GM12878 (cell line): ENCODE results near the gene NR1I3. TPM values are rescaled to one million over a fixed set of nuclear protein-coding genes. Genes with fewer than 3 reads are reported as not detected.

ENCODE experiments used
- ATAC-seq: fragments of 200-7000 bp; cut with Tn5 transposase; 3 replicates; pipeline ENCODE4 v1.9.1; 2020; ENCODE audit warnings: mild to moderate bottlenecking, moderate library complexity
- BruUV-seq: library from RNA; stranded (reverse); fragments of 400-500 nt; replicated peaks from 2 replicates; lab custom pipeline; 2021; lab: Mats Ljungman, UMichigan
- CTCF ChIA-PET: fragments of 300-600 bp; sonication (Branson Sonifier 250); formaldehyde crosslinking; extraction: SDS; loops from one replicate; lab custom pipeline; 2021; ENCODE audit warnings: inconsistent platforms; lab: Yijun Ruan, JAX
- POLR2A ChIA-PET: fragments of 350-600 bp; formaldehyde crosslinking; extraction: SDS; loops from one replicate; lab custom pipeline; 2021; ENCODE audit warnings: inconsistent platforms; lab: Charles Lee
- RAD21 ChIA-PET: fragments of 300-600 bp; sonication (Branson Sonifier 250); formaldehyde crosslinking; loops from one replicate; lab custom pipeline; 2023; ENCODE audit warnings: antibody characterized with exemption; ENCODE audit not compliant: unreplicated experiment; lab: Charles Lee
- SMC1A ChIA-PET: fragments of 300-600 bp; sonication (Branson Sonifier 250); formaldehyde crosslinking; loops from one replicate; lab custom pipeline; 2023; ENCODE audit not compliant: unreplicated experiment, uncharacterized antibody; lab: Charles Lee
- DNase-seq: peaks from one replicate; pipeline ENCODE4 v3.0.0-alpha.2; 2011; ENCODE audit warnings: low read depth, low spot score
- FAIRE-seq: peaks from 3 replicates; lab custom pipeline; 2011; peaks lifted over from hg19 to GRCh38; lab: Jason Lieb, UNC
- H2AFZ ChIP-seq: 2 replicates; pipeline ENCODE4 v1.6.0; 2011; ENCODE audit warnings: low read depth, low read length, control low read depth; ENCODE audit not compliant: control insufficient read depth
- H3K27ac ChIP-seq: 2 replicates; pipeline ENCODE4 v1.5.1; 2011; ENCODE audit warnings: control low read depth; ENCODE audit not compliant: control insufficient read depth, insufficient read depth
- H3K27me3 ChIP-seq, 2 experiments: replicated peaks in 1 of 2; 2 replicates each; pipeline versions ENCODE4 v1.6.0 to v1.6.1; 2011; ENCODE audit warnings: low read length in 1 of 2; ENCODE audit not compliant: control insufficient read depth in 2 of 2, insufficient read depth in 2 of 2
- H3K36me3 ChIP-seq, 2 experiments: 2 replicates each; pipeline ENCODE4 v1.5.1; 2011; ENCODE audit warnings: low read length in 1 of 2; ENCODE audit not compliant: control insufficient read depth in 2 of 2, insufficient read depth in 2 of 2
- H3K4me1 ChIP-seq: 2 replicates; pipeline ENCODE4 v1.6.1; 2011; ENCODE audit warnings: mild to moderate bottlenecking, low read length, moderate library complexity, mixed read lengths; ENCODE audit not compliant: control insufficient read depth, insufficient read depth
- H3K4me2 ChIP-seq: 2 replicates; pipeline ENCODE4 v1.6.0; 2011; ENCODE audit warnings: control low read depth; ENCODE audit not compliant: control insufficient read depth, insufficient read depth
- H3K4me3 ChIP-seq: fragments of 200-600 bp; sonication (generic); 2 replicates; pipeline ENCODE4 v1.5.1; 2016
- H3K79me2 ChIP-seq: 2 replicates; pipeline ENCODE4 v1.6.0; 2011; ENCODE audit warnings: low read length; ENCODE audit not compliant: control insufficient read depth, insufficient read depth
- H3K9ac ChIP-seq: 2 replicates; pipeline ENCODE4 v1.8.0; 2011; ENCODE audit warnings: low read length, control low read depth, mixed read lengths; ENCODE audit not compliant: control insufficient read depth, insufficient read depth
- H3K9me3 ChIP-seq: replicated peaks from 3 replicates; pipeline ENCODE4 v1.5.1; 2011; ENCODE audit warnings: mild to moderate bottlenecking, low read length; ENCODE audit not compliant: control insufficient read depth, insufficient read depth
- H4K20me1 ChIP-seq: 2 replicates; pipeline ENCODE4 v1.6.0; 2011; ENCODE audit not compliant: control insufficient read depth, insufficient read depth
- CBX3 ChIP-seq: fragments of 200-600 bp; sonication (generic); IDR thresholded peaks from 2 replicates; pipeline ENCODE4 v1.6.1; 2016; ENCODE audit warnings: low read depth, borderline replicate concordance
- EZH2 ChIP-seq: IDR thresholded peaks from 2 replicates; pipeline ENCODE4 v1.6.1; 2012; ENCODE audit warnings: low read depth, mild to moderate bottlenecking, control low read depth, inconsistent platforms, low read length, borderline replicate concordance; ENCODE audit not compliant: control insufficient read depth
- FOXK2 ChIP-seq: fragments of 450-650 bp; IDR thresholded peaks from 2 replicates; pipeline ENCODE4 v1.6.1; 2017; ENCODE audit warnings: mild to moderate bottlenecking, moderate library complexity
- GABPA ChIP-seq: IDR thresholded peaks from 2 replicates; pipeline ENCODE4 v1.6.1; 2014; ENCODE audit warnings: antibody characterized with exemption, low read depth, mild to moderate bottlenecking, inconsistent platforms
- HCFC1 ChIP-seq: fragments of 150-350 bp; IDR thresholded peaks from 2 replicates; pipeline ENCODE4 v1.6.1; 2014; ENCODE audit warnings: low read length
- HDAC6 ChIP-seq: fragments of 200-600 bp; sonication (generic); IDR thresholded peaks from one replicate; pipeline ENCODE4 v1.8.0; 2017; ENCODE audit warnings: antibody characterized with exemption; ENCODE audit not compliant: unreplicated experiment
- KAT2A ChIP-seq: conservative IDR thresholded peaks from 2 replicates; pipeline ENCODE4 v1.6.1; 2011; ENCODE audit warnings: low read depth, low read length; ENCODE audit not compliant: control insufficient read depth
- MAX ChIP-seq: IDR thresholded peaks from 2 replicates; pipeline ENCODE4 v1.6.1; 2012; ENCODE audit warnings: low read depth, low read length, improper control_type of control experiment
- RB1 ChIP-seq: fragments of 450-650 bp; formaldehyde crosslinking; IDR thresholded peaks from 2 replicates; pipeline ENCODE4 v1.6.1; 2017; ENCODE audit warnings: mild to moderate bottlenecking, borderline replicate concordance
- SIN3A ChIP-seq: IDR thresholded peaks from 2 replicates; pipeline ENCODE4 v1.6.1; 2012; ENCODE audit warnings: low read depth, low read length, improper control_type of control experiment
- SIX5 ChIP-seq: IDR thresholded peaks from 2 replicates; pipeline ENCODE4 v1.6.1; 2011; ENCODE audit warnings: mild to moderate bottlenecking, low read depth, low read length, moderate library complexity; ENCODE audit not compliant: severe bottlenecking
- SKIL ChIP-seq: fragments of 450-650 bp; IDR thresholded peaks from 2 replicates; pipeline ENCODE4 v1.6.1; 2017; ENCODE audit warnings: mild to moderate bottlenecking, low read depth, inconsistent platforms; ENCODE audit not compliant: poor library complexity, severe bottlenecking
- SMAD1 ChIP-seq: fragments of 450-650 bp; IDR thresholded peaks from 2 replicates; pipeline ENCODE4 v1.6.1; 2018; ENCODE audit warnings: mild to moderate bottlenecking, low read depth; ENCODE audit not compliant: partially characterized antibody
- SREBF1 ChIP-seq: IDR thresholded peaks from 2 replicates; pipeline ENCODE4 v1.6.1; 2012; ENCODE audit warnings: mild to moderate bottlenecking, low read length
- SRF ChIP-seq, 2 experiments: IDR thresholded peaks; 2 replicates each; pipeline ENCODE4 v1.6.1; 2011; ENCODE audit warnings: low read depth in 2 of 2, low read length in 2 of 2, mild to moderate bottlenecking in 1 of 2, moderate library complexity in 1 of 2
- YBX1 ChIP-seq: fragments of 450-650 bp; IDR thresholded peaks from 2 replicates; pipeline ENCODE4 v1.6.1; 2016; ENCODE audit warnings: antibody characterized with exemption
- ZNF24 ChIP-seq: fragments of 450-650 bp; IDR thresholded peaks from 2 replicates; pipeline ENCODE4 v1.6.1; 2017; ENCODE audit warnings: antibody characterized with exemption, mild to moderate bottlenecking
- ZNF384 ChIP-seq: IDR thresholded peaks from 2 replicates; pipeline ENCODE4 v1.6.1; 2012; ENCODE audit warnings: low read depth, mild to moderate bottlenecking, low read length, improper control_type of control experiment, borderline replicate concordance
- WGBS: methylation state at CpG from one replicate; pipeline ENCODE4 v1.1.6; 2016; ENCODE audit warnings: low lambda C conversion rate; ENCODE audit not compliant: insufficient replicate concordance, insufficient coverage; ENCODE audit errors: missing lambda C conversion rate; 5-methylcytosine and 5-hydroxymethylcytosine counted together
- in situ Hi-C: fragments of 300-500 bp; cut with MboI; formaldehyde crosslinking; loops from 9 replicates; pipeline ENCODE4 v1.14.3; 2018; ENCODE audit warnings: mixed read lengths
- intact Hi-C: fragments of 100-400 bp; cut with micrococcal nuclease; formaldehyde crosslinking; loops from one replicate; pipeline ENCODE4 v1.14.2; 2022; ENCODE audit not compliant: unreplicated experiment
- polyA plus RNA-seq, 11 experiments: library from polyadenylated mRNA; depleted of rRNA in 4 of 11; unstranded in 6 of 11; stranded (reverse) in 5 of 11; fragments of >200 nt; fragmentation: Nextera tagmentation in 4 of 11; fragmentation: Illumina TruSeq in 1 of 11; extraction: Ambion mirVana in 4 of 11; extraction: Trizol in 1 of 11; gene quantifications; 1 replicate in 1 of 11; 2 replicates in 10 of 11; pipeline versions ENCODE4 v1.2.1 to v1.2.3, GENCODE V29; 2011 to 2016; ENCODE audit warnings: inconsistent platforms in 2 of 11, missing spikeins in 2 of 11, low read depth in 1 of 11
- total RNA-seq, 4 experiments: library from RNA; depleted of rRNA in 3 of 4; stranded (reverse); fragments of >200 nt in 3 of 4; fragmentation: Illumina TruSeq in 1 of 4; extraction: Trizol in 1 of 4; gene quantifications; 2 replicates each; pipeline versions ENCODE4 v1.2.1 to v1.2.3, GENCODE V29; 2013 to 2021

The NR1I3 gene
- total and polyA plus RNA-seq, 10 of the 15 experiments (the other 5 are each of a cell fraction or from before 2014, with no cell fraction given), result 0.13 to 0.52 (median 0.24) TPM; not detected in 7

GRCh38 chr1:161198897-161199431 lies 39.0 kb downstream of the NR1I3 start, which contains the start of gene ADAMTS4:
Gene ADAMTS4, minus strand, starts transcription at chr1:161199054. Its CDS starts 427 bp downstream, at chr1:161198627.
- in situ Hi-C loops (loop anchor here (10.0 kb wide), 1 partner anchor 546 kb away; the partner anchor contains the start of gene DUSP12), intact Hi-C loops (no loop called here)
- Histone ChIP-seq H3K27me3 (no peaks in the 10 kb centered on the region), H3K27ac (no peak within 1 kb of the TSS), H3K9ac (no peak within 1 kb of the TSS), H3K4me3 (no peak within 1 kb of the TSS), H3K4me2 (no peak within 1 kb of the TSS), H3K9me3 (no peaks in the 10 kb centered on the region), H3K36me3 (no peaks in the 10 kb centered on the region), H3K79me2 (peaks cover 20% of the 10 kb centered on the region), H4K20me1 (no peaks in the 10 kb centered on the region), H3K4me1 (peaks cover 36% of the 10 kb centered on the region), H2AFZ (no peak within 1 kb of the TSS)
- CTCF ChIA-PET, result interaction anchor here (0.6 to 1.2 kb wide), 5 partner anchors 9 to 367 kb away, joined by 3 read pairs; partner anchors contain the start of gene TOMM40L
- TF ChIP-seq EZH2, result no peak
- no peak for TF ChIP-seq FOXK2
- no peak for TF ChIP-seq KAT2A
- TF ChIP-seq YBX1, result no peak
- no peak for TF ChIP-seq ZNF384
- TF ChIP-seq ZNF24, result no peak
- TF ChIP-seq MAX, result no peak
- TF ChIP-seq GABPA, result no peak
- TF ChIP-seq HDAC6, result no peak
- TF ChIP-seq SIX5, result no peak
- TF ChIP-seq CBX3, result no peak
- TF ChIP-seq SKIL, result no peak
- no peak for TF ChIP-seq SIN3A
- TF ChIP-seq SREBF1, result no peak
- TF ChIP-seq RB1, result no peak
- no peak for TF ChIP-seq SMAD1
- no peak for TF ChIP-seq SRF (IDR thresholded peaks at IDR 0.05; ENCODE audit: low read depth in 2 of 2, low read length in 2 of 2)
- no peak for TF ChIP-seq HCFC1
- no peak for FAIRE-seq
- DNase-seq, result no peak
- no TSS peak for BruUV-seq
- RAD21 ChIA-PET, result interaction anchor here (1.4 to 1.6 kb wide), 2 partner anchors 18 to 26 kb away, joined by 5 read pairs; partner anchors contain the start of gene TOMM40L
- no peak for ATAC-seq
- WGBS, result 71% methylated on average over 11 of the region's 11 CpGs
- POLR2A ChIA-PET, result no interaction called here
- SMC1A ChIA-PET, result no interaction called here
